Right atrium auricular region (tissue), 2 donors: ENCODE results near the gene FAM47B. TPM values are rescaled to one million over a fixed set of nuclear protein-coding genes. Genes with fewer than 3 reads are reported as not detected.

ENCODE experiments used
- DNase-seq: peaks from one replicate; pipeline ENCODE4 v3.0.0-alpha.2; 2019; ENCODE audit warnings: low spot score
- H3K27ac ChIP-seq, 2 donors: fragments of 200-600 bp; sonication (generic); 1 replicate in 1 of 2; 2 replicates in 1 of 2; pipeline ENCODE4 v1.5.1; 2016 to 2019
- H3K27me3 ChIP-seq, 2 donors: fragments of 200-600 bp; sonication (generic); one replicate each; pipeline versions ENCODE4 v1.5.1 to v1.6.0; 2017 to 2019
- H3K36me3 ChIP-seq: fragments of 200-600 bp; sonication (generic); one replicate; pipeline ENCODE4 v1.5.1; 2016
- H3K4me1 ChIP-seq, 2 donors: fragments of 200-600 bp; sonication (generic); one replicate each; pipeline versions ENCODE4 v1.5.1 to v1.6.0; 2017 to 2019
- H3K4me3 ChIP-seq, 2 donors: fragments of 200-600 bp; sonication (generic); 1 replicate in 1 of 2; 2 replicates in 1 of 2; pipeline ENCODE4 v1.5.1; 2017 to 2019; ENCODE audit warnings: mild to moderate bottlenecking in 1 of 2, moderate library complexity in 1 of 2
- H3K9me3 ChIP-seq, 2 donors: fragments of 200-600 bp; sonication (generic); one replicate each; pipeline ENCODE4 v1.5.1; 2019
- CTCF ChIP-seq, 2 donors: fragments of 200-600 bp; sonication (generic); IDR thresholded peaks; one replicate each; pipeline ENCODE4 v1.5.1; 2019; ENCODE audit warnings: antibody characterized with exemption in 2 of 2
- total RNA-seq, 2 donors: library from RNA; depleted of rRNA; stranded (reverse); fragments of >200 nt; gene quantifications; one replicate each; pipeline ENCODE4 v1.1.0, GENCODE V29; 2016

The FAM47B gene
- total RNA-seq = not detected

GRCh38 chrX:34942496-34942895 is at the start of gene FAM47B:
FAM47B (plus strand) TSS chrX:34942796; CDS start chrX:34942832, 36 bp downstream.
- H3K4me3 ChIP-seq = no peak within 1 kb of the TSS
- H3K27ac ChIP-seq = no peak within 1 kb of the TSS
- H3K36me3 ChIP-seq = no peaks in the 10 kb centered on the region
- no peak for DNase-seq
- no peaks in the 10 kb centered on the region for H3K27me3 ChIP-seq
- no peak for TF ChIP-seq CTCF (IDR thresholded peaks at IDR 0.05)
- H3K9me3 ChIP-seq = no peaks in the 10 kb centered on the region
- H3K4me1 ChIP-seq = no peaks in the 10 kb centered on the region

- no peaks in the 10 kb centered on the region for H3K4me1 ChIP-seq
- peak; percentile 14 to 47 for TF ChIP-seq CTCF (IDR thresholded peaks at IDR 0.05)
- H3K36me3 ChIP-seq = no peaks in the 10 kb centered on the region
- no peak overlapping the region for H3K27ac ChIP-seq
- DNase-seq = no peak
- no peaks in the 10 kb centered on the region for H3K27me3 ChIP-seq
- H3K9me3 ChIP-seq = peaks cover 0 to 8% of the 10 kb centered on the region in 2 donors
- no peak overlapping the region for H3K4me3 ChIP-seq
These were observed 48.9 kb upstream of the FAM47B start for GRCh38 chrX:34893741-34894140.

GRCh38 chrX:34900691-34901090 is 41.9 kb upstream of the FAM47B start:
- peaks cover 0 to 13% of the 10 kb centered on the region in 2 donors for H3K9me3 ChIP-seq
- no peaks in the 10 kb centered on the region for H3K27me3 ChIP-seq
- no peak for DNase-seq
- no peaks in the 10 kb centered on the region for H3K4me1 ChIP-seq
- H3K4me3 ChIP-seq = no peak overlapping the region
- TF ChIP-seq CTCF (IDR thresholded peaks at IDR 0.05) = no peak
- H3K27ac ChIP-seq = no peak overlapping the region
- H3K36me3 ChIP-seq = no peaks in the 10 kb centered on the region

GRCh38 chrX:34901761-34902160 is 40.8 kb upstream of the FAM47B start:
- no peaks in the 10 kb centered on the region for H3K27me3 ChIP-seq
- no peak for DNase-seq
- no peak overlapping the region for H3K27ac ChIP-seq
- TF ChIP-seq CTCF (IDR thresholded peaks at IDR 0.05) = no peak
- no peaks in the 10 kb centered on the region for H3K36me3 ChIP-seq
- H3K9me3 ChIP-seq = peaks cover 0 to 13% of the 10 kb centered on the region in 2 donors
- no peaks in the 10 kb centered on the region for H3K4me1 ChIP-seq
- no peak overlapping the region for H3K4me3 ChIP-seq

DNA sequence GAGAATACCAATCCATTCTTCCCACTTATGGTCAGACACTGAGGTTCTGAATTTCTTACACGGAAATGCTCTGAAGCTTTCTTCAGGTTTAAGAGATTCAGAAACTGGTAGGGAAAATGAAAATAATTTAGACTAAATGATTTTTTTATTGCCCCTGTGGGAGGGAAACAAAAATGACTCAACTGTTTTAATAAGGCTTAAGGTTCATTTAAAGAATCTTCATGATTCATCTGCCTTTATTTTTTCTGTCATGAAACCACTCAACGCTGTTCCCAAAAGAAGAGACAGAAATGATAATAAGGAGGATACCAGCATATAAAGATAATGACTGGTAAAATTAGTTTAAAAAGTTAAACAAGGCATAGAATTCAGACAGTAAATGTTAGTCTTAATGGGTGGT is 39.3 kb upstream of the FAM47B start:
- no peak overlapping the region for H3K4me3 ChIP-seq
- H3K27ac ChIP-seq = no peak overlapping the region
- no peaks in the 10 kb centered on the region for H3K36me3 ChIP-seq
- H3K27me3 ChIP-seq = no peaks in the 10 kb centered on the region
- DNase-seq = no peak
- no peak for TF ChIP-seq CTCF (IDR thresholded peaks at IDR 0.05)
- H3K9me3 ChIP-seq = peaks cover 0 to 9% of the 10 kb centered on the region in 2 donors
- no peaks in the 10 kb centered on the region for H3K4me1 ChIP-seq

DNA sequence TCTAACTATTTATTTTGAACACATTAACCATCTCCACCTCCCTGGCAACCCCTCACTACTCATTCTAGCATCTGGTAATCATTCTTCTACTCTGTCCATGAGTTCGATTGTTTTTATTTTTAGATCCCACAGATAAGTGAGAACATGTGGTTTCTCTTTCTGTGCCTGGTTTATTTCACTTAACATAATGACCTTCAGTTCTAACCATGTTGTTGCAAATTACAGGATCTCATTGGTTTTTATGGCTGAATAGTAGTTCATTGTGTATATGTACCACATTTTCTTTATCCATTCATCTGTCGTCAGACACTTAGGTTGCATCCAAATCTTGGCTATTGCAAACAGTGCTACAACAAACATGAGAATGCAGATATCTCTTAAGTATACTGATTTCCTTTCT is 33.4 kb upstream of the FAM47B start:
- no peaks in the 10 kb centered on the region for H3K36me3 ChIP-seq
- no peaks in the 10 kb centered on the region for H3K9me3 ChIP-seq
- H3K27me3 ChIP-seq = no peaks in the 10 kb centered on the region
- no peaks in the 10 kb centered on the region for H3K4me1 ChIP-seq
- DNase-seq = no peak
- no peak overlapping the region for H3K27ac ChIP-seq
- TF ChIP-seq CTCF (IDR thresholded peaks at IDR 0.05) = no peak
- no peak overlapping the region for H3K4me3 ChIP-seq
